Stimulated activated CD8-positive, alpha-beta memory T cell treated with anti-CD3 and anti-CD28 coated beads, Interleukin-12 subunit alpha, Interleukin-12 subunit beta, amount 100 ng/mL, for 24 hours (primary cell): ENCODE results near the gene BAIAP2L2.
"Not testable (repeated sequence)": the region's sequence is repeated elsewhere in the genome, so short reads cannot be mapped to it uniquely, and the experiment has no call there.

ENCODE experiments used
- DNase-seq: peaks from one replicate; pipeline ENCODE4 v3.0.0-alpha.2; 2020; ENCODE audit errors: extremely low read depth

BAIAP2L2 gene

GRCh38 chr22:38038890-38039812 is 71.3 kb downstream of the BAIAP2L2 start:
- no peak for DNase-seq

- no peak for DNase-seq
Observed at GRCh38 chr22:38038426-38038825, 72.1 kb downstream of the BAIAP2L2 start.

GRCh38 chr22:38037367-38038150 is 72.9 kb downstream of the BAIAP2L2 start:
- DNase-seq: not testable (repeated sequence)

GRCh38 chr22:38036392-38037062 is 74.0 kb downstream of the BAIAP2L2 start:
- no peak for DNase-seq

GRCh38 chr22:38035530-38035885 is 75.0 kb downstream of the BAIAP2L2 start:
- DNase-seq: no peak
